SH-SY5Y (cell line): ENCODE data around the gene SYT12.

Experiments used
- GATA2 ChIP-seq: IDR thresholded peaks from 2 replicates; pipeline ENCODE4 v1.6.1; 2011; ENCODE audit warnings: mild to moderate bottlenecking, low read depth, low read length
- GATA3 ChIP-seq: IDR thresholded peaks from 2 replicates; pipeline ENCODE4 v1.6.1; 2011; ENCODE audit warnings: low read depth, mild to moderate bottlenecking, low read length, moderate library complexity

DNA sequence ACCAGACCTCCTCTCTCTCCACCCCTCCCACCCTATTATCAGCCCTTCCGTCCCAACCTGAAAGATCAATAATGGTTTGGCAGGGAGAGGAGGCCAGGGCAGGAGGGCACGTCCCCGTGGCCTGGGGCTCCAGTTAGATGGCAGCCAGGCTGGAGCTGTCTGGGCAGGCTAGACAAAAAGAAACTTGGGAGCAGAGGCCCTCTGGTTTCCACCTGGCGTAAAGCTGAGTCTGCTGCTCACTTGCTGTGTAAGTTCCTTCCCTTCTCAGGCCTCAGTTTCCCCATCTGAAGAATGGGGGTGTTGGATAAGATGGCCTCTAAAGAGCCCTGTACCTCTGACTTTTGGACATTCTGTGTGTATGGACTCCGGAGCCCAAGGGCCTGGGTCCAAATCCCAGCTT lies 30.0 kb downstream of the SYT12 start:
- TF ChIP-seq GATA2 (no peak), GATA3 (no peak)
